HG03135 (cell line): Measurements from ENCODE around the gene GLIS1.

Source experiments
- ATAC-seq: cut with Tn5 transposase; IDR thresholded peaks from one replicate; pipeline ENCODE4 v1.9.1; 2021; ENCODE audit warnings: mild to moderate bottlenecking, moderate library complexity; ENCODE audit not compliant: unreplicated experiment

GLIS1 gene

GRCh38 chr1:53681351-53681976 lies 57.5 kb downstream of the GLIS1 start:
- no peak for ATAC-seq

- ATAC-seq: no peak
Measured at GRCh38 chr1:53680868-53681267, 58.1 kb downstream of the GLIS1 start.

- ATAC-seq: no peak
Measured at GRCh38 chr1:53678938-53679825, 59.8 kb downstream of the GLIS1 start.

GRCh38 chr1:53678507-53678906 lies 60.5 kb downstream of the GLIS1 start:
- no peak for ATAC-seq

GRCh38 chr1:53678046-53678445 lies 60.9 kb downstream of the GLIS1 start:
- ATAC-seq: no peak

GRCh38 chr1:53677486-53677885 lies 61.5 kb downstream of the GLIS1 start:
- ATAC-seq: no peak

- no peak for ATAC-seq
Measured at GRCh38 chr1:53672785-53673184, 66.2 kb downstream of the GLIS1 start.

- ATAC-seq: no peak
Measured at GRCh38 chr1:53672243-53672642, 66.7 kb downstream of the GLIS1 start.

- ATAC-seq: no peak
Measured at GRCh38 chr1:53669621-53670191, 69.3 kb downstream of the GLIS1 start.

- ATAC-seq: no peak
Measured at GRCh38 chr1:53666566-53666965, 72.4 kb downstream of the GLIS1 start.

GRCh38 chr1:53665996-53666395 lies 73.0 kb downstream of the GLIS1 start:
- ATAC-seq: no peak

- no peak for ATAC-seq
Measured at GRCh38 chr1:53663529-53664300, 75.2 kb downstream of the GLIS1 start.

- no peak for ATAC-seq
Measured at GRCh38 chr1:53662951-53663350, 76.0 kb downstream of the GLIS1 start.

GRCh38 chr1:53662169-53662568 lies 76.8 kb downstream of the GLIS1 start:
- ATAC-seq: no peak

GRCh38 chr1:53661496-53661895 lies 77.5 kb downstream of the GLIS1 start:
- no peak for ATAC-seq

GRCh38 chr1:53660666-53661065 lies 78.3 kb downstream of the GLIS1 start:
- ATAC-seq: no peak

- no peak for ATAC-seq
Measured at GRCh38 chr1:53659436-53659835, 79.5 kb downstream of the GLIS1 start.

GRCh38 chr1:53658489-53659230 lies 80.3 kb downstream of the GLIS1 start:
- ATAC-seq: no peak

- ATAC-seq: no peak
Measured at GRCh38 chr1:53657891-53658396, 81.0 kb downstream of the GLIS1 start.

- ATAC-seq: no peak
Measured at GRCh38 chr1:53657531-53657805, 81.5 kb downstream of the GLIS1 start.
